ENCODE measurements around the gene HYDIN.
"Not testable (repeated sequence)": the region's sequence is repeated elsewhere in the genome, so short reads cannot be mapped to it uniquely, and the experiment has no call there.

The HYDIN gene

DNA sequence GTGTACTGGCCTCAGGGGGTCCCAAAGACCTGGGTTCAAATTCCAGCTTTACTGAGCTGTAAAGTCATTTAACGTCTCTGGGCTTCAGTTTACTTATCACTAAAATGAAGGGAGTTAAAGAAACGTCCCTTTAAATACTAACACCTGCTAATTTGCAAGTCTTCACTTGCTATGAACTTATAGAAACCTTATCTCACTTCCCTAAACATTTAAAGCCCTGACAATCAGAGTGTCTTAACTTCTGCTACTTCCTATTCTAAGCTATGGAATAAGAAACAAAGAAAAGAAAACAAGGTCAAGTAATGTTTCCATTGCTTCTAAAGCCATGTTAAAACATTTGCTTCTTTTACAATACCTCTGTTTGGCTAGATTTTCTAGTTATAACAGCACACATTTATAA, 87.3 kb downstream of the HYDIN start:
- H3K4me3 ChIP-seq (ENCODE audit: low read depth, low read length): not testable (repeated sequence)

DNA sequence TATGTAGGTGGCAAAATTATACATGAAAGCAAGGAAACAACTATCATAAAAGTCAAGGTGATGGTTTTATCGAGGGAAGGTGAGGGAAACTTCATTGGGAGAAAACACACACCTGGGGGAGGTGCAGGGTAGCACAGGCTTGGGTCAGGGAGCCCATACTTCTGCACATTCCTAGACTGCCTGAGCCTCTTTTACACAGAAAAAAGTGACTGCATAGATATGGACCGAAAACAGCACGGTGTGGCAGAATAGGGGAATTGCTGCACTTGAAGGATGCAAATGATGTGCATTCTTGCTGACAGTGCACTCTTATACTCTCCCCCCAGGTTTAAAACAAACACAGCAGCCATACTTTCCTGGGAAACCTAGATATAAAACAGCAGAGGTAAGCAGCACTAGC, 120.0 kb downstream of the HYDIN start:
- H3K4me3 ChIP-seq (ENCODE audit: low read depth, low read length): not testable (repeated sequence)

GRCh38 chr16:71109656-71110208, 120.8 kb downstream of the HYDIN start:
- not testable (repeated sequence) for H3K4me3 ChIP-seq (ENCODE audit: low read depth, low read length)

DNA sequence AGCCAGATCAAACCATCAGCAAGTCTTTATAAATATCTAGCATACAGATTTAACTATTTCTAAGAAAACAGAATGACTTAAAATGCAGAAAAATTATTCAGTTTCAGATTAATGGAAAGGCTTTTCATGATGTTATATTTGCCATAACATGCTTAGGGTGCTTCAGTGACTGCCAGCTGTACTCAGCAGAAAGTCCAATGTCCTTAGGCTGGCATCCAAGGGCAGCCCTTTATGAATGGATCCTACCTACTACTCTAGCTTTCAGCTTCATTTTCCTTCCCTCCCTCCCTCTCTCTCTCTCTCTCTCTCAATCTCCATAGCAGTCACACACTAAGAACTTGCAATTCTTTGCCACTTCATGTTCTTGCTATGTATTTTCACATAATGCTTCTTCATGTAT, 124.6 kb downstream of the HYDIN start:
- H3K4me3 ChIP-seq (ENCODE audit: low read depth, low read length): not testable (repeated sequence)

GRCh38 chr16:71083573-71083972, 146.9 kb downstream of the HYDIN start:
- H3K4me3 ChIP-seq (ENCODE audit: low read depth, low read length): not testable (repeated sequence)

GRCh38 chr16:71080777-71081176, 149.7 kb downstream of the HYDIN start:
- not testable (repeated sequence) for H3K4me3 ChIP-seq (ENCODE audit: low read depth, low read length)

DNA sequence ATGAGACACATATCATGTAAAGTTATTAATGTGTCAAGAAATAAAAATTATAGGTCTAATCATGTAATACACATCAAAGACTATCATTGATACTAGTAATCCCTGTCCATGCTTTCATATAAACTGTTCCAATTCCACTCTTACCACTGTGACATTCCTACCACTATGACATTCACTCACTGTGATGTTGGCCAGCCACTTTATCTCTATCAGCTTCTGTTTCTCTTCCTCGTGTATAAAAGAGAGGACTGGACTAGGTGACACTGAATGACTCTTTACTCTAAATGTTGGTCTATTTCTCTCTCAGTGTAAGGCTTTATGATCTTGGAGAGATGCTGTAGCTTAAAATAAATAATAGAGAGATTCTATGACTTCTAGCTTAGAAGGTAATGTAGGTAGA, 150.3 kb downstream of the HYDIN start:
- not testable (repeated sequence) for H3K4me3 ChIP-seq (ENCODE audit: low read depth, low read length)

DNA sequence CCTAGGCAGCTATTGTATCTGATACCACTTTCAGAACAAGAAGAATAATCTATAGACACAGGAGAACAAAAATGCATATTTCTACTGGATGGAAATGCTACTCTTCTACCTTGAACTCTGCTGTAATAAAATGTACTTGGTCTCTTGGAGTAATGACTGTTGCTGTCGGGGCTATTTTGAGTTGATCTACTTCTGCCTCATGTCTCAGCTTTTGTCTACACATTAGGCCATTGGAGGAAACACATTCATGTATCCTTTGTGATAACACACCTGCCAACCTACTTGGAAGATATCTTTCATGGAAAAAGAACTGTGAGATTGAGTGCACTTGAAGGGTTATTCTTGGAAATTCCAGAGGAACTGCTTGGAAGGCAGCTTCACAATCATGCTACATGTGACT, 159.9 kb downstream of the HYDIN start:
- H3K4me3 ChIP-seq (ENCODE audit: low read depth, low read length): not testable (repeated sequence)

- H3K4me3 ChIP-seq (ENCODE audit: low read depth, low read length): not testable (repeated sequence)
These were observed 160.7 kb downstream of the HYDIN start for GRCh38 chr16:71069842-71070241.

DNA sequence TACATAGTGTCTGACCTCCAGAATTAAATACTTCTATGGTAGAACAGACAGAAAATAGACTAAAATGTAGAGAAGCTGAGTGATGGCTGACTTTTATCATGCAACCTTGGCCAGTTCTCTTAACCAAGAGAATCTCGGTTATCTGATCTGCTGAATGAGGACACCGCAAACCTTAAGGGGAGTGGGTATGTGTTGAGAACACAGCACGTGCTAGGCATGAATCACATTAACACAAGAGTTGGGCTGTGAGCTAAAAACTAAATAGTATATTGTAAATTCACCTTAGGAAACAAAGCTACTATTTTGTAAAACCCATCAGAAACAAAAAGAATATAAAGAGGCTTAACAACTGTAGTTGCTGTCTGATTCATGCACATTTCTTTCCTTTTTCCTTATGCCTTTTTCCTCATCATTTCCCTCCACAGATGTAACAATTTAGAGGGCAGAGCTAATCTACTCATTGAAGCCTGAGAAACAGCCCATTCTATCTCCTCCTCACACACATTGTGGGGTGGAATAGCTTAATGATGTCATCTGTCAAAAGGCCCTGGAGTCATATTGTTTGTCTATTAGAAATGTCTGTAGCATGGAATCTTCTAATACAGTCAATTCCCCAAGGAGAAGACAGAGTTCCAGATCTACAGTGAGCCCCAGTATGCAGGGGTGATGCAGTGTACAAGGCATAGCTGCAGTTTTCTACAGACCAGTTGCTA, 176.5 kb downstream of the HYDIN start:
- not testable (repeated sequence) for H3K4me3 ChIP-seq (ENCODE audit: low read depth, low read length)

DNA sequence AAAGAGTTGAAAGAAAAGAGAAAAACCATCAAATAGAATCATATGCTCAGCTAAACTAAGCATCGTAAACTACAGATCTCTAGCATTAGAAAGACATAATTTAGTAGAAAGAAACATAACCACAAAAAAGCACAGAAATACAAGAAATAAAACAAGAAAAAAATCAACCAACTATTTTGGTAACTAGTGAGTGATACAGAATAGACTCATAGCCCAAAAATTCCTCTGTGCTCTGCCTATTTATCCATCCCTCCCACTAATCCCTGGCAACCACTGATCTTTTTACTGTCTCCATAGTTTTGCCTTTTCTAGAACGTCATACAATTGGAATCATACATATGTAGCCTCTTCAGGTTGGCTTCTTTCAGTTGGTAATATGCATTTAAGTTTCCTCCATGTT, 180.2 kb downstream of the HYDIN start:
- not testable (repeated sequence) for H3K4me3 ChIP-seq (ENCODE audit: low read depth, low read length)

DNA sequence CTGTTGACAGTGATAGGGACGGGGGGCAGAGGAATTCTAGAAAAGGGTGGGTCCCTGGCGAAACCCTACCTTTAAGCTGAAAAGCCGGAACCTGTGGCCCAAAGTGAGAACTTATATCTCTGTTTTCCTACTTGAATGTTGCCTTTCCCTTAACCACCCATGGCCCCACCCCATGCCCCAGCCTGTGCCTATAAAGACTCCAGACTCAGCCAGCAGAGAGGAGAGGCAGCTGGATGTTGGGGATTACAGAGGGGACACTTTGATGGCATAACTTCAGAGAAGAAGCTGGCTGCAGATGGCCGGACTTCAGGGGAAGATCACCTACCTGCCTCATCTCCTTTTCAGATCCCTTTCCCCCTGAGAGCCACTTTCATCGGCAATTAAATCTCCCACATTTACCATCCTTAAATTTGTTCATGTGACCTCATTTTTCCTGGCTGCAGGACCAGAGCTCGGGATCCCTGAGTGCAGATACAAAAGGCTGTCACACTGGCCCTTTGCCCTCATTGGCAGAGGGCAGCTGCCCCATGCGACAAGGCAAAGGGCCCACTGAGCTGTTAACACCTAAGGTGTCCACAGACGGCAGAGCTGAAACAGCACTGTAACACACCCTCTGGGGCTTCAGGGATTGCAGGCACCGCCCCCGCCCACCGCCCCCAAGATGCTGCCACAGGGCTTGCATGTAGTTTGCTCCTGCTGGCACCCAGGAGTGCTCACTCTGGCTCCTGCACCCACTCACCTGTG, 191.0 kb downstream of the HYDIN start:
- not testable (repeated sequence) for H3K4me3 ChIP-seq (ENCODE audit: low read depth, low read length)

- not testable (repeated sequence) for H3K4me3 ChIP-seq (ENCODE audit: low read depth, low read length)
These were observed 192.1 kb downstream of the HYDIN start for GRCh38 chr16:71038421-71038820.

DNA sequence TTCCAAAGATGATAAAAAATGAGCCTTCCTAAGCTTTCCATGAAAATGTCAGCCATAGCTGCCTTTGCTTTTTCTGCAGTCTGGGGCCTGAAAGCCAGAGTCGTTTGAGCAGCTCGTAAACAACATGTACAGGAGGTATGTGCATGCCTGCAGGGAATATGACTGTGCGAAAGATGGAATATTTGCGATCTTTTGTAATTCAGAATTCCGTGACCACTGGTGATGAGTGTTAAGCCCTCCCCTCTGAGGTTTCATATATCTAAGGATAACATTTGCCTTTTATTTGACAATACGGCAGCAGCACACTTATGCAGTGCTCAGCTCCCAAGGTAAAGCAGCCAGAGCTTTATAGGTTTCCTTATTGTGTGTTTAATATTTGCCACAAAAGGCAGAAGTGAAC, 192.5 kb downstream of the HYDIN start:
- H3K4me3 ChIP-seq (ENCODE audit: low read depth, low read length): not testable (repeated sequence)

DNA sequence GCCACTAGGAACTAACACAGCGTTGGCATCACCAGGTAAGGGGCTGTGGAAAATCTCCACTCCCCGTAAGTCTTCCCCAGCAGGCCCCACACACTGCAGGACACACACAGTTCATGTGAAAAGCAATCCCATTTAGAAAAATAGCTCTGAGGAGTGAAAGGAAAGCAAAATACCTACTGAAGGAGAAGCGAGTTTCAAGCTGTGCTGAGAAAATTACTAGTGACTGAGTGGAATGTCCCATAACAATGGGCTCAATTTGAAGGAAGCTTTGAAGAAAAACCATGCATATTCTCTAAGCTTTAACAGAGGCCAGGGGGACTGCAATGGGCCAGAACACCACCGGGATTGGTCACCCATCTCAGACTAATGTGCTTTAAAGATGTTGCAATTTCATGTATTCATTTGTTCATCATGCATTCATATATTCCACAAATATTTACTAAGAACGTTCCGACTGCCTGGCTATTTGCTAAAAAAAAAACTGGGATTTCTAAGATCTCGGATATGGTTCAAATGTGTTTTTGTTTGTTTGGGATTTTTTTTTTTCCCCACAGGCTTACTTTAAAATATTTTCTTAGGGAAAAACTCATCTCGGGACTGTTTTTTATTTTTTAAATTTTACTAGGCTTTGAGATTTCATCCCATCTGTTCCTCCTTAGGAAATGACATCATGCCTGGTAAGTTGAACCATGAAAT, 202.3 kb downstream of the HYDIN start:
- H3K4me3 ChIP-seq (ENCODE audit: low read depth, low read length): not testable (repeated sequence)

DNA sequence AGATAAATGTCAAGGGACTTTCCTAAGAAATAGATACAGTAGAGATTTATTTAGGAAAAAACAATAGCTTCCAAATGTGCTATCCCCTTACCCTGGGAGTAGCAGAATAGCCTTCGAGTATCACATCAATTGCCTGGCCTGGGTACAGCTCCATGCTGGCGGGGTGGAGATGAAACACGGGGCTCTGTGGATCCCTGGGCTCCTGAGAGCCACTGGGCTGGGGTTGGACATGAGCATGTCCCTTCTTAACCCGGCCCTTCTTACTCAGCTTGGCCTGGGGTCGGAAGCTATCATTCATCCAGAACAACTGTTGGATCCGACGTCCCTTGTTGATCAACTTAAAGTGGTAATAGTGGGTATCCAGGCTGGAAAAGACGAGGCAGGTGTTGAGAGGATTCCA, 203.0 kb downstream of the HYDIN start:
- not testable (repeated sequence) for H3K4me3 ChIP-seq (ENCODE audit: low read depth, low read length)

- H3K4me3 ChIP-seq (ENCODE audit: low read depth, low read length): not testable (repeated sequence)
These were observed 206.6 kb downstream of the HYDIN start for GRCh38 chr16:71023851-71024439.

DNA sequence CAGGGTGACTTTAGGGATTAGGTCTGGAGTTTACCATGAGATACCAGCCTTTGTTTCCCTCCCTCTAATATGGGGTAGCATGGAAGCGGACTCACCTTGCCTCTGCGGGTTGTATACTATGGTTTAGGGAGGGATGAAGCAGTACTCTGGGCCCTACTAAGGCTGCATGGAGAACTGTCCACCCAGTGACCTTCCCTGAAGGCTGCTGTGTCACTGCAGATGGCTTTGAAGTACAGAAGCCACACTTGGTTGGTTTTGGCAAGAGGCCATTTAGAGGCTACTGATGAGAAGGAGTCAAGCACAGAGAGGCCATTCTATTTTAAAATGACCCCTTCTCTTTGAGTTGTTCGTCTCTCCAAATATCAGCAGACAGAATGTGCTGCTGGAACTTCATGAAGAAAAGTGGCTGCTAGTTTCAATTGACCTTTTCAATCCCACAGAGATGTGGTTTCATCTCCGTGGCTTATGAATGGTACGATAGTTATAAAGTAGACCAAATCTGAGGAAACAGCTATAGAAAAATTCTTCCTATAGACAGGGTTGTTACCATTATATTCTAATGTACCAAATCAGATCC, 208.5 kb downstream of the HYDIN start:
- not testable (repeated sequence) for H3K4me3 ChIP-seq (ENCODE audit: low read depth, low read length)

- H3K4me3 ChIP-seq (ENCODE audit: low read depth, low read length): not testable (repeated sequence)
These were observed 211.3 kb downstream of the HYDIN start for GRCh38 chr16:71019067-71019682.

DNA sequence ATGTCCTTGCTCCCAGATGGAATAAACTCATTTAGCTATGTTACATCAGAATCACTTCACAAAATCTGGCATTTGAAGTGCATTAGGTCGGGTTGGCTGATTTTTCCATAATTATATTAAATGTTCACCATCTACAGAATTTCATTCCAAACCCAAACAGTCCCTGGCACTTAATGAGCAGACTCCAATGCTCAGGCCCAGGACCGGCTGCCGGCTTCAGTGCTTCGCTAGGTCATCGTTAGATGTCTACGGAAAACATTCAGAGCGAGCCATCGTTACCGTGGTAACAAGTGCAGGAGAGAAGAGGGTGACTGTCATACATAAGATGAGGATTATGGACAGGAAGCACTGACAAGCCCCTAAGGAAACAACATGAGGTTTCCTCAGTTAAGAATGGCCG, 215.1 kb downstream of the HYDIN start:
- H3K4me3 ChIP-seq (ENCODE audit: low read depth, low read length): not testable (repeated sequence)

Measured in iPS-11a (cell line).